ENCODE data around the gene AP3B1.

AP3B1 gene, protein sequence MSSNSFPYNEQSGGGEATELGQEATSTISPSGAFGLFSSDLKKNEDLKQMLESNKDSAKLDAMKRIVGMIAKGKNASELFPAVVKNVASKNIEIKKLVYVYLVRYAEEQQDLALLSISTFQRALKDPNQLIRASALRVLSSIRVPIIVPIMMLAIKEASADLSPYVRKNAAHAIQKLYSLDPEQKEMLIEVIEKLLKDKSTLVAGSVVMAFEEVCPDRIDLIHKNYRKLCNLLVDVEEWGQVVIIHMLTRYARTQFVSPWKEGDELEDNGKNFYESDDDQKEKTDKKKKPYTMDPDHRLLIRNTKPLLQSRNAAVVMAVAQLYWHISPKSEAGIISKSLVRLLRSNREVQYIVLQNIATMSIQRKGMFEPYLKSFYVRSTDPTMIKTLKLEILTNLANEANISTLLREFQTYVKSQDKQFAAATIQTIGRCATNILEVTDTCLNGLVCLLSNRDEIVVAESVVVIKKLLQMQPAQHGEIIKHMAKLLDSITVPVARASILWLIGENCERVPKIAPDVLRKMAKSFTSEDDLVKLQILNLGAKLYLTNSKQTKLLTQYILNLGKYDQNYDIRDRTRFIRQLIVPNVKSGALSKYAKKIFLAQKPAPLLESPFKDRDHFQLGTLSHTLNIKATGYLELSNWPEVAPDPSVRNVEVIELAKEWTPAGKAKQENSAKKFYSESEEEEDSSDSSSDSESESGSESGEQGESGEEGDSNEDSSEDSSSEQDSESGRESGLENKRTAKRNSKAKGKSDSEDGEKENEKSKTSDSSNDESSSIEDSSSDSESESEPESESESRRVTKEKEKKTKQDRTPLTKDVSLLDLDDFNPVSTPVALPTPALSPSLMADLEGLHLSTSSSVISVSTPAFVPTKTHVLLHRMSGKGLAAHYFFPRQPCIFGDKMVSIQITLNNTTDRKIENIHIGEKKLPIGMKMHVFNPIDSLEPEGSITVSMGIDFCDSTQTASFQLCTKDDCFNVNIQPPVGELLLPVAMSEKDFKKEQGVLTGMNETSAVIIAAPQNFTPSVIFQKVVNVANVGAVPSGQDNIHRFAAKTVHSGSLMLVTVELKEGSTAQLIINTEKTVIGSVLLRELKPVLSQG

DNA sequence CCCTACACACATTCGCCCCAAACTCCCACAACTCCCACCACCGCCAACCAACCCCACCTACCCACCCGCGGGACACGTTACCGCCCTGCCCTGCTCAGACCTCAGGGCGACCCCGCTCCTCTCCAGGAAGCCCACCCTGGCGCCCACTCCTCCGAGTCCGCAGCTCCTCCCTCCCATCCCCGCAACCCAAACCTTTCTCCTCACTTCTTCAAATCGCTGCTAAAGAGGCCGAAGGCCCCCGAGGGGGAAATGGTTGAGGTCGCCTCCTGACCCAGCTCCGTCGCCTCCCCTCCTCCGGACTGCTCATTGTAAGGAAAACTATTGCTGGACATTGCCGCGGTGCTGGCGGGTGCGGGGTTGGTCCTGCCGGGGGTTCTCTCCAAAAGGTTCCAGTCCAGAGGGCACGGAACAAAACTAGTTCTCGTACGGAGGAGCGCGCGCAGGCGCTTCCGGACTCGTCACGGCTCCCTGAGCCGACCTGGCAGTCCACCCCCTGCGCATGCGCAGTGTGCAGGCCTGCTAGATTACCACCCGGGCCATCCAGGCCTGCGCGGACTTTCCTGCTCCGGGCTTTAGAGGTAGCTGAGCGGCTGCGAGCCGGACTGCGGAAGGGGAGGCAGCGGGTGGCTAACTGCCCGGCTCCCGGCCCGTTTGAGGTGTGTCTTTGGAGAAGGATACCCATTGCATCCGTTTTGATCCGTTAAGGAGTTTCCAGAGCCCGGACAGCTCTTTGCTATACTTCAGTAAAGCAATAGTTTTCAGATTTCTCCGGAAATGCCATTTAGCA is at the start of gene AP3B1:
Gene AP3B1, minus strand, starts transcription at position 451 of the 787 bp plus-strand sequence. Its CDS starts 119 bp downstream, at position 332.
- peak; percentile 96 for DNase-seq

DNA sequence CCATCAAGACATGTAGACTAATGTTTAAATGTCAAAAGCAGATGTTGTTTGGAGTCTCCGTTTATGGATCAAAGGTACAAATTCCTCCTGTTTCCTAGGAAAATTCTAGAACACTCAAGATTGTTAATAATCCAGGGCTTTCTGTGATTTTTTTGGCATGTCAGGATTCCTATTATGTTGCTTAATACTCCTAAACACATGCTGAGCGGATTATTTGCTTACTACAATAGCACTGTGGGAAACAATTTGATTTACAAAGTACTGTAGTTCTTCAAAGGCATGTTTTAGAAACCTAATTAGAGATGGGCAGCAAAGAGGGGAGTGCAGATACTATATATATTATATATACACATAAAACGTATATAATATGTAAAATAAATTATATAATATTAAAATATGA is 46.9 kb upstream of the AP3B1 start:
- DNase-seq: no peak

GRCh38 chr5:78339617-78340436 is 45.3 kb upstream of the AP3B1 start:
- DNase-seq: no peak

GRCh38 chr5:78336698-78337097 is 42.2 kb upstream of the AP3B1 start:
- no peak for DNase-seq

DNA sequence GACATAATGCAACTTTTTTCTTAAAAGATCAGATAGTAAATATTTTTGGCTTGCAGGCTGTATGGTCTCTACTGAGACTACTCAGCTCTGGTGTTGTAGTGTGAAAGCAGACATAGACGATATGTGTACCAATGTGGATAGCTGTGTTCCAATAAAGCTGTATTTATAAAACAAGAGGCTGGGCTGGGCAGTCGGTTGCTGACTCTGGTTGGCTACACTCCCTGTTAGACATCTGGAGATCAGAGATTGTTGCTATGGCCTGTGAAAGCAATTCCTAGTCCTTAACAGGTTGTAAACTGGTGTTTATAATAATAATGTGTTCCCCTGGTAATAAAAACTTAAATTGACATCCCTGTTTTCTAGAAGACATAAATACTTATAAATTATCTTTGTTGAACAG is 41.5 kb upstream of the AP3B1 start:
- DNase-seq: no peak

GRCh38 chr5:78334811-78335210 is 40.3 kb upstream of the AP3B1 start:
- DNase-seq: no peak

DNA sequence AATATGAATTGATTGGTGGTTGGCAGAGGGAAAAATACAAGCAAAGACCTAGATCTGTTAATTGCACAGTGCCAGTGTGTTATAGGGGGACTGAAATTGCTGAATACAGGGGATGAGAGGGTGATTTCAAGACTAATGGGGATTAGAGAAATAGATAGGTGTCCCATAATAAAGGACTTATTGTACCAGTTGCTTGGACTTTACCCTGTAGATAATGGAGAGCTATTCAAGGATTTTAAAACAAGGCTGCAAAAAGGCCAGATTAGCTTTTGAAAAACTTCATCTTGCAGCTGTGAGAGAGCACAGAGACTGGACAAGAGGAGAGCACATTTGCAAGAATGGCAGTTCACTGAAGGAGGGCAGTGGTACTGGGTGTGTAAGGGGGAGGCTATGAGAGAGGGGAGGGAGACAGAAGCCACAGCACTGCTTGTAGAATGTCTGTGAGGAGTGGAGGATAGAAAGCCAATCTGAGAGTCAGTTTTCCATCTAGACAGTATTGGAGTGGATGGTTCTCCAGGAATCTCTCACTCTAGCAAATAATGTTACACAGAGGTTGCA is 37.1 kb upstream of the AP3B1 start:
- no peak for DNase-seq

DNA sequence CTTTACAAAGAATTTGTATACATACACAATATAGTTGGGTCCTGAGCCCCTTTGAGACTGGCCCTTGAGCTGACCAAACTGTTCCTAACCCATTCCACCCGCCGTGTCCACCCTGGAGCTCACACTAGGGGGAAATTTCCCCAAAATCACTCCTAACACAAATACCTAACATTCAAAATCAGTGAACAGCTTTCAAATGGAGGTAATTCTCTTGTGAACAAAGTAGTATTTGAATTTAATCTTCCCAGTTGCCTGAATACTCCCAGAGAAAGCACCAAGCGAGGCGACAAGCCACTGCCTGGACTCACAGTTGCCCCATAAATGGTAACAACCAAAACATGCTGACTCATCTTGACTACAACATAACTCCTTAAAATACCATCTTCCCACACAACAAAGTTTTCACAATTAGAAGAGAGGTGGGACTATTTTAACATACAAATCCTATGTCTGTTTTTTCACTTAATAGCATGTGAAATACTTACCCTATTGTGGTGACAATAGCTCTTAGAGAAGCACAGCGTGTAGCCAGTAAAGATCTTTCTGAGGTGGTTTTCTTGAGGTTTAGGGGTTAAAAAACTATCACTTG is 34.2 kb upstream of the AP3B1 start:
- no peak for DNase-seq

DNA sequence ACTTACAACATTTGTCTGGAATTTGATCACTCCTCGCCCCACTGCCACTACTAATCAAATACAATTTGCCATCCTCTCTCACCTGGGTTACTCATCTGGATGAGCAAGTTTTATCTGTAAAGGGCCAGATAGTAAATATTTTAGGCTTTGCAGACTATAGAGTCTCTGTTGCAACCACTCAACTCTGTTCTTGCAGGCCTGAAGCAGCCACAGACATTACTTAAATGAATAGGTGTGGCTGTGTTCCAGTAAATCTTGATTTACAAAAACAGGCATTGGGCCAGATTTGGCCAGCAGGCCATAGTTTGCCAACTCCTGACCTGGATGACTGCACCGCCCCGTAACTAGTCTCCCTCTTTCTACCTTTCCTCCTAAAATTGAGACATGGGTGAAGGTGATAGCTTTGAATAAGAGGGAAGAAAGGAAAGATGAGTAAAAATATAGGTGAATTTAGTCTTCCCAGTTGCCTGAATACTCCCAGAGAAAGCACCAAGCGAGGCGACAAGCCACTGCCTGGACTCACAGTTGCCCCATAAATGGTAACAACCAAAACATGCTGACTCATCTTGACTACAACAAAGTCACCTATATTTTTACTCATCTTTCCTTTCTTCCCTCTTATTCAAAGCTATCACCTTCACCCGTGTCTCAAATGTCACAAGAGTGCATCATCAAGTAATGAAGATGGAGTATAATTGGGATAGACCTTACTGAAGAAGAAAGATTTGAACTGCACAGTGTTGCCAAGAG is 33.4 kb upstream of the AP3B1 start:
- no peak for DNase-seq

DNA sequence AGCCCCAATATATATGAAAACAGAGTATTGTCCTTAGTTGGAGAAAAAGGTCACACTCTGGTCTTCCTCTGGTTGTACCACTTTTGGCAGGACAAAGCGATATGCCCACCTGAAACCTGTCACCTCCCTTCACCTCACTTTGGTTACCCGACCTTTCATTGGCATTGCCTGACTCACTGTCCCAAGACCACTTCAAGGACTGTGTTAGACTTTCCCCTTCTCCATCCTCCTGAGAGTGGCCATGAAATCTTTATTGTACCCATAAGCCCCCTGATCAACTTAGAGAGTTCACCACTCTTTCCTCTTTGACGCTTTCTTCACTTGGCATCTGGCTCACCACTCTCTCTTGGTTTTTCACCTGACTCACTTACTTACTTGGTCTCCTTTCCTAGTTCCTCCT is 32.4 kb upstream of the AP3B1 start:
- DNase-seq: no peak

GRCh38 chr5:78323241-78323640 is 28.7 kb upstream of the AP3B1 start:
- no peak for DNase-seq

- no peak for DNase-seq
These were observed 25.9 kb upstream of the AP3B1 start for GRCh38 chr5:78320401-78320800.

GRCh38 chr5:78318337-78318736 is 23.8 kb upstream of the AP3B1 start:
- no peak for DNase-seq

DNA sequence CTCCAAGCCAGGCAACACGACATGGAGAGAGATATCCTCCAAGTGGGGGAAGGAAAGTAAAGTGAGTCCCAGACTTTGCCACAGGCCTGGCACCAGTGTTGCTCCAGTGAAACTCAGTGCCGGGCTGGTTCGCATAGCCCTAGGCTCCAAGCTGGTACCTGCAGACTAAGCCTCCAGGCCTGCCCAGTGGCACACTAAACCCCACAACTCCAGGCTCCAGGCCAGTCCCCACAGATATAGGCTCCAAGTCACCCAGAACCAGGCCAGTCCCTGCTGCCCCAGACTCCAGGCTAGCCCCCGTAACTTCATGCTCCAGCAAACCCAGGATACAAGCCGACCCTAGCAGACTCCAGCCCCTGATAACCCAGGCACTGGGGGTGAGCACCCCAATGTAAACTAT is 23.0 kb upstream of the AP3B1 start:
- DNase-seq: no peak

GRCh38 chr5:78308703-78309102 is 14.2 kb upstream of the AP3B1 start:
- DNase-seq: no peak

- DNase-seq: no peak
These were observed 6.1 kb upstream of the AP3B1 start for GRCh38 chr5:78300464-78301045.

DNA sequence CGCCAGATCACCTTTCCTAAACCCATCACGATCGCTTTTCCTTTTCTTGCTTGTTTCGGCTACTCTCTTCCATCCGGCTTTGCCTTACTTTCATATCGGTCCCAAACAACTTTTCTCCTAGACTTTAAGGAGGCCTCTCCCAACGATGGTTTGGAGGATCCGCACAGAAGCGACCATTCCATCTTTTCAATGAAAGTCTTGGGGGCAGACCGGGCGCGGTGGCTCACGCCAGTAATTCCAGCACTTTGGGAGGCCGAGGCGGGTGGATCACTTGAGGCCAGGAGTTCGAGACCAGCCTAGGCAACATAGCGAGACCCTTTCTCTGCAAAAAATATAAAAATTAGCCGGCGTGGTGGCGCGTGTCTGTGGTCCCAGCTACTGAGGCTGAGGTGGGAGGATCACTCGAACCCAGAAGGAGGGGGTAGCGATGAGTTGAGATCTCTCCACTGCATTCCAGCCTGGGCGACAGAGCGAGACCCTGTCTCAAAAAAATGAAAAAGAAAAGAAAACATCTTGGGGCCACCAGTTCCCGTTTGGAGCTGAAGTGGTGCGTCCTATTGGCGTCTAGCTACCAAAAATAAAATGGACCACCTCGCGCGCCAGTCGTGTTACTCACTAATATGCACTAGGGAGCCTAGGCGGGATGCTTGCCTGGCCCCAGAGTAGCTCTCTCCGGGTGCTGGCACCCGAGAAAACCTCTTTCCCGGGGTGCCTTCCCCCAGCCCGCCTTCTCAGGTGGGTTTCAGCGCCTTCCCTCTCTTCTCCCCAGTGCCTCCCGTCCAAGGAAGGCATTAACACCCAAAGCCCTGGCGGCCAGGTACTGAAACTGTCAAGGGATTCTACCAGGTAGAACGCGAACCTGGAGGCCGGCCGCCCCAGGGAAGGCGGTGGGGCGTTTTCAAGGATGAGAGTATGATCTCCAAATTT is 800 bp upstream of the AP3B1 start:
- no peak for DNase-seq

DNA sequence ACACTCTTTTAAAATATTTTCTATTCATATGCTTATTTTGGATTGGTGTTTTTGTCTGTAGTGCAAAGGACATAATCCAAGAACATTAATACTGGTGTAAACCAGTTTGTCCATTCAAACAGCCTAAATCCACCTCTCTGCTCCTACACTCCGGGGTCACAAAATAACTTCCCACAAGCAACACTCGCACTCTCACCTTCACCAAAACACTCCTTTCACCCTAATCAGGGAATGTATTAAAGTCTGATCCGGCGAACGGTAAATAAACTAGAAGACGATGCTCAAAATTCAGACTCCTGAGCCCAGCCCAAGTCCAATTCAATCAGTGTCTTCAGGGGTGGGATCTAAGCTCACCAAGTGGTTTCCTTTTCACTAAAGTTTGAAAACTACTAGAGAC is 649 bp downstream of the AP3B1 start:
- no peak for DNase-seq

- DNase-seq: no peak
These were observed 2.8 kb downstream of the AP3B1 start for GRCh38 chr5:78291687-78292086.
